ENCODE data around the gene LYPLA2. TPM values are rescaled to one million over a fixed set of nuclear protein-coding genes. Genes with fewer than 3 reads are reported as not detected.
A peak's percentile ranks its signal among the peaks of the same experiment; 100 is the strongest.

Gene LYPLA2
- total and polyA plus RNA-seq, 2 experiments from 2014 or later, result 102 to 204 TPM

GRCh38 chr1:23800400-23801337 lies 9.7 kb downstream of the LYPLA2 start, which contains the start of gene GALE:
TSS of gene GALE (minus strand) at chr1:23800754. CDS start at chr1:23799007, 1,747 bp downstream.
- peak within 1 kb of the TSS; percentile 94 for H2AFZ ChIP-seq
- no peaks in the 10 kb centered on the region for H3K36me3 ChIP-seq (ENCODE audit: insufficient read depth)
- Mint-ChIP-seq H3K4me3 (peak within 1 kb of the TSS; percentile 98), H3K27ac (peak within 1 kb of the TSS; percentile 97), H3K27me3 (ENCODE audit: insufficient read depth, low read depth, poor library complexity) (peaks cover 21% of the 10 kb centered on the region), H3K36me3 (ENCODE audit: low read depth) (peaks cover 24% of the 10 kb centered on the region), H3K4me1 (peaks cover 12% of the 10 kb centered on the region; the same call in 2 of the 3 replicates), H3K9me3 (no peaks in the 10 kb centered on the region)
- ATAC-seq (peak; percentile 65), DNase-seq (ENCODE audit: low spot score) (peak; percentile 76)
- 0 out of 2 replicates have a peak, but pooled peaks cover 8% of the 10 kb centered on the region for H4K20me1 ChIP-seq (replicated peaks; ENCODE audit: insufficient read depth)
- H3F3A ChIP-seq (replicated peaks; ENCODE audit: low read depth), result peaks cover 11% of the 10 kb centered on the region; the same call in 1 of the 2 replicates
- H3K4me3 ChIP-seq, result peak within 1 kb of the TSS; percentile 91
- H3K27me3 ChIP-seq (ENCODE audit: insufficient read depth), result peaks cover 14% of the 10 kb centered on the region
- peak within 1 kb of the TSS; percentile 98 for H3K4me2 ChIP-seq
- H3K9me2 ChIP-seq (ENCODE audit: insufficient read depth), result no peaks in the 10 kb centered on the region
- no peak within 1 kb of the TSS for H3K27ac ChIP-seq (ENCODE audit: low read depth)
- no peak for TF ChIP-seq ZNF114 (CRISPR knock-in tag; IDR thresholded peaks at IDR 0.05)
- TF ChIP-seq CREB1 (CRISPR knock-in tag; IDR thresholded peaks at IDR 0.05; ENCODE audit: low read depth), result peak; percentile 78
- TF ChIP-seq EZH2 (IDR thresholded peaks at IDR 0.05; ENCODE audit: low read depth, unreplicated experiment), result no peak
- TF ChIP-seq ETS1 (IDR thresholded peaks at IDR 0.05), result peak; percentile 56; the same call in 1 of the 2 replicates
- no peak for TF ChIP-seq ZNF462 (CRISPR knock-in tag; IDR thresholded peaks at IDR 0.05)
- no peak for TF ChIP-seq NANOG (IDR thresholded peaks at IDR 0.05; ENCODE audit: borderline replicate concordance)
- peak; percentile 60 for TF ChIP-seq POLR2AphosphoS5 (IDR thresholded peaks at IDR 0.05; ENCODE audit: low read depth)
- TF ChIP-seq CTCF (conservative IDR thresholded peaks at IDR 0.05; ENCODE audit: low read depth in 2 of 2), result no peak
- no peak for TF ChIP-seq REST (IDR thresholded peaks at IDR 0.05; ENCODE audit: unreplicated experiment)
- TF ChIP-seq EZH2phosphoT487 (IDR thresholded peaks at IDR 0.05; ENCODE audit: unreplicated experiment), result no peak
- TF ChIP-seq ZNF331 (CRISPR knock-in tag; IDR thresholded peaks at IDR 0.05; ENCODE audit: low read depth), result no peak
- no peak for TF ChIP-seq STAT1 (IDR thresholded peaks at IDR 0.05; ENCODE audit: unreplicated experiment)
- TF ChIP-seq JUNB (IDR thresholded peaks at IDR 0.05; ENCODE audit: unreplicated experiment), result no peak
- H3K79me2 ChIP-seq (replicated peaks; ENCODE audit: insufficient read depth), result no peaks in the 10 kb centered on the region
- peaks cover 15% of the 10 kb centered on the region for H3K4me1 ChIP-seq (ENCODE audit: insufficient read depth)
